Nasal cavity respiratory epithelium epithelial cell of viscerocranial mucosa (primary cell): ENCODE results near the gene MED31. TPM values are rescaled to one million over a fixed set of nuclear protein-coding genes. Genes with fewer than 3 reads are reported as not detected.

Experiments
- total RNA-seq: library from RNA; depleted of rRNA; stranded (reverse); fragments of >200 nt; gene quantifications from 2 replicates; pipeline ENCODE4 v1.2.3, GENCODE V29; 2014

The MED31 gene
- 9.0 and 16.1 TPM in 2 replicates for total RNA-seq

DNA sequence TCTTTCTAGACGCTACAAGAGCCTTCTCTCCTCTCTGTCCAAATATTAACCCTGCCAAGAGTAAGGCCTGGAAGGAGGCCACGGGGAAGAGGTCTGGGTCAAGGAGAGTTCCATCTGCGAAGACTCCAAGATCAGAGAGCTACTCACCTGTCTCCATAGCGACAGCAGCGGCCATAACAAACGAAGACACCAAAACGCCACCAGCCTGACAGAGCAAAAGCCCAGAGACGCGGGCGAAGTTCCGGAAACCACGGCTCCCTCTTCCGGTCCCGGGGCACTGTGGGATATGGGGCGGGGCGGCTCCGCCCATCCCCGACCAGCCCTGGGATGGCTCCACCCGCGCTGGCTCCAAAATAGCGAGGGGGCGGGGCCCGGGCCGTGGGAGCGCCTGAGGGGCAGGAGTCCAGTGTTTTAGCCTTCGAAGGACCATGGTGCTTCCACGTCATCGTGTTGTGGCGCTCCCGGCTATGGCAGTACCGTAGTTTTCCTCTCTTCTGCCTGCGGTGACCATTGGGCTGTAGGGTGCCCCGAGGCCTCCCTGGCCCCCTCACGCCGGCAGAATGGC lies at the start of gene MED31, which contains the start of gene C17orf100:
Gene MED31 (minus strand): TSS at position 252 of the 565 bp plus-strand sequence. CDS start 77 bp downstream, at position 175.
Gene C17orf100 (plus strand): TSS at position 409 of the 565 bp plus-strand sequence. CDS start 152 bp downstream, at position 561.

DNA sequence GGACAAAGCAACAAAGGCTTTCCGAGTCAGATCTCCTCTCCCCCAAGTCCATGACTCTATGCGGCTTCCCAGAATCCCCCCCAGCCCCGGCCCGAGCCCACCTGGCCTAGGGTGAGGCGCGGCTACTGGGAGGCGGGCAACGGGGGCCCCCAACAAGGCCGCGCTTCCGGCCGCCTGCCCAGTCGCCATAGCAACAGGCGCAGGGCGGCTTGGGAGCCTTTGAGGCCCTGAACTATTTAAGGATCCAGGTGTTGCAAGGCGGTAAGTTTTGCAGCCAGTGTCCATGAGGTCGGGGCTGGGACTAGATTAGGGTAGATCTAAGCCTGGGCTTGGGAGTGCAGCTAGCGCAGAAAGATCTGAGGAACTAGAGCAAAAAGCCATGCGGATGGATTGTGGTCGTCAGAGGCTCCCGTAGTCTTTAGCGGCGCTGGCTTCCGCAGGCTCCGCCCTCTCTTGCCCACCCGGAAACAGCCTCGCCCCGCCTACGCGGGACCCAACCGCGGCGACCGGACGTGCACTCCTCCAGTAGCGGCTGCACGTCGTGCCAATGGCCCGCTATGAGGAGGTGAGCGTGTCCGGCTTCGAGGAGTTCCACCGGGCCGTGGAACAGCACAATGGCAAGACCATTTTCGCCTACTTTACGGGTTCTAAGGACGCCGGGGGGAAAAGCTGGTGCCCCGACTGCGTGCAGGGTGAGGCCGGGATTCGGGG lies 10.7 kb downstream of the MED31 start, which contains the start of the genes KIAA0753 and TXNDC17:
Gene KIAA0753 (minus strand): TSS at position 176 of the 711 bp plus-strand sequence. CDS start 5,608 bp downstream, outside the sequence.
Gene TXNDC17 (plus strand): TSS at position 525 of the 711 bp plus-strand sequence. CDS start 23 bp downstream, at position 548.

Other genes starting within 250 kb of the MED31 start
- gene AIPL1, start 216.5 kb downstream of the MED31 start, total RNA-seq, result not detected in 2 replicates
- 0.21 and 0.34 TPM in 2 replicates for gene PIMREG, start 207.2 kb downstream of the MED31 start, total RNA-seq
- gene PITPNM3, start 95.0 kb downstream of the MED31 start, total RNA-seq, result 28.4 and 59.1 TPM in 2 replicates
- 9.2 and 18.8 TPM in 2 replicates for gene KIAA0753, start 10.9 kb downstream of the MED31 start, total RNA-seq
- gene TXNDC17, start 10.5 kb downstream of the MED31 start, total RNA-seq, result 159 and 171 TPM in 2 replicates
- 0.34 and 0.64 TPM in 2 replicates for gene C17orf100, start 157 bp upstream of the MED31 start, total RNA-seq
- 0.34 and 2.1 TPM in 2 replicates for gene SLC13A5, start 61.8 kb upstream of the MED31 start, total RNA-seq
- 0.68 and 20.1 TPM in 2 replicates for gene XAF1, start 104.4 kb upstream of the MED31 start, total RNA-seq
- gene FBXO39, start 124.6 kb upstream of the MED31 start, total RNA-seq, result under 0.01 and 0.36 TPM in 2 replicates
- not detected in 2 replicates for gene TEKT1, start 180.1 kb upstream of the MED31 start, total RNA-seq